GM18508 (cell line): Measurements from ENCODE around the gene BNIPL.

ENCODE experiments used
- ATAC-seq: cut with Tn5 transposase; IDR thresholded peaks from one replicate; pipeline ENCODE4 v1.9.1; 2021; ENCODE audit warnings: moderate number of reproducible peaks; ENCODE audit not compliant: insufficient read depth, unreplicated experiment

BNIPL gene

GRCh38 chr1:151054971-151055547 is 18.7 kb downstream of the BNIPL start:
- no peak for ATAC-seq

GRCh38 chr1:151055581-151055980 is 19.2 kb downstream of the BNIPL start:
- no peak for ATAC-seq

- ATAC-seq: no peak
Observed at GRCh38 chr1:151056149-151056548, 19.8 kb downstream of the BNIPL start.

GRCh38 chr1:151058692-151059091 is 22.3 kb downstream of the BNIPL start:
- ATAC-seq: no peak

GRCh38 chr1:151059109-151060006 is 23.0 kb downstream of the BNIPL start, which contains the start of gene CDC42SE1:
CDC42SE1 (minus strand) TSS chr1:151059622; CDS start chr1:151055730, 3,892 bp downstream.
- ATAC-seq: peak; percentile 49

- no peak for ATAC-seq
Observed at GRCh38 chr1:151060007-151060656, 23.7 kb downstream of the BNIPL start, which contains the start of gene MLLT11. MLLT11 (plus strand) TSS chr1:151060397; CDS start chr1:151067225, 6,828 bp downstream.

- no peak for ATAC-seq
Observed at GRCh38 chr1:151060657-151061421, 24.5 kb downstream of the BNIPL start.

- ATAC-seq: no peak
Observed at GRCh38 chr1:151061704-151062103, 25.3 kb downstream of the BNIPL start.

GRCh38 chr1:151062741-151063371 is 26.5 kb downstream of the BNIPL start:
- ATAC-seq: no peak

- ATAC-seq: no peak
Observed at GRCh38 chr1:151065089-151065645, 28.8 kb downstream of the BNIPL start.

- ATAC-seq: no peak
Observed at GRCh38 chr1:151067185-151067584, 30.8 kb downstream of the BNIPL start.

GRCh38 chr1:151069103-151069486 is 32.7 kb downstream of the BNIPL start:
- no peak for ATAC-seq

- ATAC-seq: no peak
Observed at GRCh38 chr1:151070474-151071276, 34.3 kb downstream of the BNIPL start, which contains the start of gene GABPB2. GABPB2 (plus strand) TSS chr1:151070761; CDS start chr1:151088190, 17,429 bp downstream.

- ATAC-seq: no peak
Observed at GRCh38 chr1:151072224-151072623, 35.8 kb downstream of the BNIPL start.

GRCh38 chr1:151085953-151086559 is 49.7 kb downstream of the BNIPL start:
- no peak for ATAC-seq
